HG02981 (cell line): ENCODE measurements around the gene ANKRD2.
"Not testable (repeated sequence)": the region's sequence is repeated elsewhere in the genome, so short reads cannot be mapped to it uniquely, and the experiment has no call there.

Experiments used
- ATAC-seq: cut with Tn5 transposase; IDR thresholded peaks from one replicate; pipeline ENCODE4 v1.9.1; 2021; ENCODE audit warnings: mild to moderate bottlenecking, moderate library complexity; ENCODE audit not compliant: unreplicated experiment

The ANKRD2 gene, protein sequence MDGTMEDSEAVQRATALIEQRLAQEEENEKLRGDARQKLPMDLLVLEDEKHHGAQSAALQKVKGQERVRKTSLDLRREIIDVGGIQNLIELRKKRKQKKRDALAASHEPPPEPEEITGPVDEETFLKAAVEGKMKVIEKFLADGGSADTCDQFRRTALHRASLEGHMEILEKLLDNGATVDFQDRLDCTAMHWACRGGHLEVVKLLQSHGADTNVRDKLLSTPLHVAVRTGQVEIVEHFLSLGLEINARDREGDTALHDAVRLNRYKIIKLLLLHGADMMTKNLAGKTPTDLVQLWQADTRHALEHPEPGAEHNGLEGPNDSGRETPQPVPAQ

GRCh38 chr10:97572214-97572989 is at the start of gene ANKRD2:
ANKRD2 (plus strand) TSS chr10:97572779; CDS start chr10:97572789, 10 bp downstream.
- peak; percentile 79 for ATAC-seq

DNA sequence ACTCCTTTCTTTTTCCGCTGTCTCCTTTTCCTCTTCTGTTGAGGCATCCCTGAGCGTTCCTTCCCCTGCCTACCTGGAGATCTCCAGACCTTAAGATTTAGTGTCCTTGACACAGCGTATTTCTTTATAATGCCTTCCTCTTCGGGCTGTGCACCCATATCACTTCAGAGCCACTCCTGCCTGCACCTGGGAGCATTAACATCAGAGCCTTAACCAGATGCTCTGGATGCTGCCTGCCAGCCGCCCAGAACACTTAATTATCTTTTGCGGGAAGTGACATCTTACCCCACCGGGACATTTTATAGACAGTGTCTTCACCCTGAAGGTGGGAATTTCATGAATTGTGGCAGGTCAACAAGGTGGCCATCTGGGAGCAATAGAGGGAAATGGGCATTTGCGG is 49.6 kb upstream of the ANKRD2 start:
- ATAC-seq: no peak

DNA sequence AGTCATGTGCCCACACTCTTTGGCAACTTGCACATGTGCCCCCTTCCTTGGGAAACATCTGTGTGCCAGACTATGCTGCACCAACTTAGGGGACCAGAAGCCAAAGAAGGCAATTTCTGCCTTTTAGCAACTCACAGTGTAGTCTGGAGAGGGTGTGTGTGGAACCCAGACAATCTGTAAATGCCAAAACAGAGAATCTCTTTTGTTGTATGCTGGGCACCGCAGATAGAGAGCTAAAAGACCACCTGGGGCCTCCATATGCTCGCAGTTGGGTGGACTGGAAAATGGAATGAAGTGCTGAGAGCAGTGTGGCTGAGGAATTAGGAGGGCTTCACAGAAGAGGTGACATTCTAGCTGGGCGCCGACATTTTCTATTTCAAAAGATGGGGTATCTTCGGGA is 47.5 kb upstream of the ANKRD2 start:
- no peak for ATAC-seq

DNA sequence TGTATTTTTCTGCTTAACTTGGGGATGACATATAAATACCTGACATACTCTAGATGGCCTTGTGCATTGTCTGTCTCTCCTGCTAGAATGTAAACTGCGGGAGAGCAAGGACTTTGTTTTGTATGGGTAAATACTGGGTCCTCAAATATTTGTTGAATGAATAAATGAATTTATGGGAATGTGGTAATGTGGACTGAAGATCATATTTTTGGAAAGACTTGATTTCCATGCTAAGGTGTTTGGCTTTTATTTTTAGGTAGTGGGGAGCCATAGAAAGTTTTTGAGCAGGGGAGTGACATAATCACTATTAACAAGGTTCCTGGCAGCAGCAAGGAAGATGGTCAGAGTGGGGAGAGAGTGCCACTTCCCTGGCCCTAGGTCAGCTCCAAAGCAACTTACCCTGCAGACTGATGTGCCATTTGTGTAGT is 46.9 kb upstream of the ANKRD2 start:
- ATAC-seq: no peak

DNA sequence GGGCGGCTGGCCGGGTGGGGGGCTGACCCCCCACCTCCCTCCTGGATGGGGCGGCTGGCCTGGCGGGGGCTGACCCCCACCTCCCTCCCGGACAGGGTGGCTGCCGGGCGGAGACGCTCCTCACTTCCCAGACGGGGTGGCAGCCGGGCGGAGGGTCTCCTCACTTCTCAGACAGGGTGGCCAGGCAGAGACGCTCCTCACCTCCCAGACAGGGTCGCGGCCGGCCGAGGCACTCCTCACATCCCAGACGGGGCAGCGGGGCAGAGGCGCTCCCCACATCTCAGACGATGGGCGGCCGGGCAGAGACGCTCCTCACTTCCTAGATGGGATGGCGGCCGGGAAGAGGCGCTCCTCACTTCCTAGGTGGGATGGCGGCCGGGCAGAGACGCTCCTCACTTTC is 43.7 kb upstream of the ANKRD2 start:
- not testable (repeated sequence) for ATAC-seq

- no peak for ATAC-seq
These were observed 42.7 kb upstream of the ANKRD2 start for GRCh38 chr10:97529685-97530465.

DNA sequence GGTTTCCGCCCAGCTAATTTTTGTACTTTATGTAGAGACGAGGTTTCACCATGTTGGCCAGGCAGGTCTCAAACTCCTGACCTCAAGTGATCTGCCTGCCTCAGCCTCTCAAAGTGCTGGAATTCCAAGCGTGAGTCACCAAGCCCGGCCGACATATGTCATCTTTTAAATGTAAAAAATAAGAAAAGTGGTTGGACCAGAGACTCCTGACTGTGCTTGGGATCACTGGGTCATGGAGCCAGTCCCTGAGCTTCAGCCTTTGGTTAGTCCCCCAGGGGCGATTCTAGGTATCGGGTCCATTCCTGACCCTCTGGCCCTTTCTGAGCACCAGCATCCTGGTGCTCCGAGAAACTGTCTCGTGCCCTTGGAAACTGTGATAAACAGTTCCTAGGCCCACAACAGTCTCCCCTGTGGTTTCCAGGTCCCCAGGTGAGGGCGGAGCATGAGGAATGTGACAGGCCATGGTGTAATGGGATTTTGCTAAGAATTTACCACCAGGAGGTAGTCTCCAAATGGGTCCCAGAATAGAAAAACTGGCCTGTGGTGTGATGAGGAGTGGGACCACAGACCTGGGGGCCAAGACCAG is 41.1 kb upstream of the ANKRD2 start:
- no peak for ATAC-seq

DNA sequence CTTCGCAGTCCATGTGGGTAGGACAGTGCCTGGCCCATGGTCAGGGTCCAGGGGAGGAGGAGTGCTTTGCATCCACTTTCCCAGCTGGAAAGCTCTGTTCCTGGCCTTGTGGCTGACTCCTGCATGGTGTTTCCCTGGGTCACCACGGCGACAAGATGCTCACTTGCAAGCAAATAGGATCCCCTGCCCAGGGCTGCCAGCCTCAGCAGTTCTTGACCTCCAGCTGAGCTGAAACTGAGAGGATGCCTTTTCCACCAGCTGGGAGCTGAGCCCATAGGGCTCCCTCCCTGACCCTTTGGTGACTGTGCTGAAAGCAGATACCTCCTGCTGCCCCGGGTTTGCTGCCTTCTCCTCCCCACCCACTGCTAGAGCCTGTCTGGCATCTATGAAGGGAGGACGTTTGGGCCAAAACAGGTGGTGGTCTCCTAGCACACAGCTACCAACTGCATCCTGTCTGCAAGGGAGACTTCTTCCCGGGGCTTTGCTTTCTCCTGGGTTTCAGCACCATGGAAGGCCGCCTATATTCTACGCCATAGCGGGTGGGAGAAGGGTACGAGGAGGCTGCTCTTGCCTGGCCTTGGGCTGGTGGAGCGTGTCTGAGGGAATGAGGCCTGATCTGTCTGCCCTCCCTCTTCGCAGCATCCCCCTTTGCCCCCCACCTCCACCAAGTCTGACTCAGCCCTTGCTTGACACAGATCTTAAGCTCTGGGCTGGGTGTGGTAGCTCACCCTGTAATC is 39.5 kb upstream of the ANKRD2 start:
- ATAC-seq: no peak

GRCh38 chr10:97533888-97534287 is 38.7 kb upstream of the ANKRD2 start:
- ATAC-seq: no peak

- no peak for ATAC-seq
These were observed 37.7 kb upstream of the ANKRD2 start for GRCh38 chr10:97534746-97535367.

DNA sequence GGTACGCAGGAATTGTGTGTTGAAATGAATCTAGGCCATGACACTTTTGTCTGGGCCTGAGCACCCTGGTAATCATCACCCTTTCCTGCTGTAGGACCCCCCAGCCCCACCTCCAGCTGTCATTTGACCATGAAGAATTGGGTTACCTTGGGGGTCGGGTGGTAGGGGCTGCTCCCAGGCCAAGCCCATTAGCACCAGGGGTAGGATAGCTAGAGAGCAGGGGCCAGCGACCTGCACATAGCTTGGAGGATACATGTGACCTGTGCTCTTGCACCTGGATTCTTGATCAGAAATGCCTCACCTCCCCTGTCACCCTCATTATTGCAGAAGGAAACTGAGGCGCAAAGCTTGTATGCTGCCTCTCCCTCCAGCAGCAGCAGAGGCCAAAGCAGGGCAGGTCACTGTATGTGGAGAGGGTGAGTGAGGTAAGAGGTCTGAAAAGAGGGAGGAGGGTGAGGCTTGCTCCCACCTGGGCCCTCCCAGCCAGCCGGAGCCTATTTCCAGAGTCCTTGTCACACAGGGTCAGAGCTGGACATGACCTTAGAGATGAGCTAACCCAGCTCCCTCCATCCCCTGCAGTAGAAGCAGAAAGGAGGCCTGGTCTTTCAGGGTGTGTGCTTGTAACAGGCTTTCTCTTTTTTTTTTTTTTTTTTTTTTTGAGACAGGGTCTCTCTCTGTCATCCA is 35.3 kb upstream of the ANKRD2 start:
- no peak for ATAC-seq

- ATAC-seq: no peak
These were observed 34.2 kb upstream of the ANKRD2 start for GRCh38 chr10:97538411-97538810.

GRCh38 chr10:97538839-97539238 is 33.7 kb upstream of the ANKRD2 start:
- no peak for ATAC-seq

DNA sequence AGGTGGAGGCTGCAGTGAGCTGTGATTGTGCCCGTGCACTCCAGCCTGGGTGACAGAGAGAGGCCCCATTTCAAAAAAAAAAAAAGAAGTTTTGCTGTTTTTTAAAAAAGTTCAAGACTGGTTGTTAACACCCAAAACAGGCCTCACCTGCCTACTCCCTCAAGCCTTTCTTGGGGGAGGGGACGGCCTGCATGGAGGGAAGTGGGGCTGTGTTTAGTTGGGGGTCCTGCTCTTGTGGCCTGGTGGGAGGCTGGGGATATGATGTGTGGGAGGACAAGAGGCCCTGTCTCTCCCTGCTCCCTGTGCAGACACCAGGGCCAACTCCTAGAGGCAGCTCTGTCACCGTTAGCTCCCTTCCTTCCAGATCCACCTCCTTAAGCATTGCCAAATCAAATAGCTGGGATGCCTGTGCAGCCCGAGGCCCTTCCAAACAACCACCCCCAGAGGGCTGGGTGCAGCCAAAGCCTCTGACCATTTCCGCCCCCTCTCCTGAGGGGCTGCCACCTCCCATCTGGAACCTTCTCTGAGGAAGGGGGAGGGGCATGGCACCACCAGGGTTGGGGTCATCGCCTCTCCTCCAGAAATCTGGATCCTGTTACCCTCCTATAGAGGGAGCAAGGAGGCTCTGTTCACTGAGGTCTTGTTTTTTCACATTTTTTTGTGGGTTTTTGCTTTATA is 32.9 kb upstream of the ANKRD2 start:
- no peak for ATAC-seq

DNA sequence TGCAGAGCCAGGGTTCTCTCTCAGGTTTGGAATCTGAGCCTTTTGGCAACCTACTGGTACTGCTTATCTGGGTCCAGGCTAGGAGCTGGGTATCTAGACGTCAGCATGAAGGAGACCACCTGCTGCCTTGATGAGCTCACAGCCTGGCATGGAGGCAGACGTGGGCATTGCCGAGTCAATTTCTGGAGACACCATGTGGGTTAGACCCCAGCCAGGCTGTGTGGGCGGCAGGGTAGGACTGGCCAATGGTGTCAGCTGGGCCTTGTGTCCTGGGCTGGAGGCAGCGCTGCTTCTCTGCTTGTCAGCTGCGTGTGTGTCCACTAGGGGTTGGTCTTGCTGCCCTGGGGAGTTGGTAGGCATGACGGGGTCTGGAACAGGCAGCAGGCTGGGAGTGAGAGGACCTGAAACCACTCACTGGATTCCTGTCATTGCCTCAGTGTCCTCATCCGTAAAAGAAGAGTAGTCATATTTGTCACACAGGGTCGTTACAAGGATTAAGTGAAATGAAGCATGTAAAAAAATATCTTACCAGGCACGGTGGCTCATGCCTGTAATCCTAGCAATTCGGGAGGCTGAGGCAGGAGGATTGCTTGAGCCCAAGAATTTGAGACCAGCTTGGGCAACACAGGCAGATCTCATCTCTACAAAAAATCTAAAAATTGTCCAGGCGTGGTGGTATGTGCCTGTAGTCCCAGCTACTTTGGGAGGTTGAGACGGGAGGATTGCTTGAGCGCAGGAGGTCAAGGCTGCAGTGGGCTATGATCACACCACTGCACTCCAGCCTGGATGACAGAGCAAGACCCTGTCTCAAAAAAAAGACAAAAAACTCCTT is 31.7 kb upstream of the ANKRD2 start:
- no peak for ATAC-seq

DNA sequence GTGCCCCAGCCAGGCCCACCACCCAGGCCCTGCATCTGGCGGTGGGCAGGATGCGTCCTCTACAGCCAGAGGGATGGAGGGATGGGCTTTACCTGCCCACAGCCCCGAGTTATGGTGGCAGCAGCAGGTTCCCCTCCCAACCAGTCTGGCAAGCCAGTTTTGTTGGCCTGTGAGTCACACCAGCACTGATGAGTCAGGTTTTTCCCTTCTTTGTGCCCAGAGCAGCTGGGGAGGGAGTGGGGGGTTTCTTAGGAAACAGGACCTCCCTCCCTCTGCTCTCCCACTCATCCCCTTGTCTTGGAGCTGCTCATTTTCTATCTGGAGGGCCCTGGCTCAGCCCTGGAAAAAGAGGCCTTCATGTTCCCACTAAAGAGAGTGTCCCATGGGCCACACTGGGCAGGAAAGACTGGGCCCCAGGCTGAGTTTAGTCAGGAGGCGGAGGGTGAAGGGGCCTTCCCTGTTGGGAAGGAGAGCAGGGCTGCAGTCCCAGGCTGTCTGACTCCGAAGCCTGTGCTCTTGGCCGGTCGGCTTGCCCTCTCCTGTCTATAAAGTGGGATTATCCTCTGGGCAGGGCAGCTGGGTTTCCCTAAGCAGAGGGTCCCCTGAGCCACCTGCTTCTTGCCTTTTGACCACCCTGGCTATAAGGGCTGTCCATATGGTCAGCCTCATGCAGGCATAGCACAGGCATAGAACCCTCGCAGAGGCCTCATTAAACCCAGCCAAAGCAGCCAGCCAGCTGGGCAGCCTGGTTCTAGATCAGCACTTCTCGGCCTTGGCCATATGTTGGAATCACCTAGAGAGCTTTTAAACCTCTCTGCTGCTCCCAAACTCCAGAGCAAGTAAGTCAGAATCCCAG is 30.2 kb upstream of the ANKRD2 start:
- ATAC-seq: no peak

GRCh38 chr10:97543025-97543546 is 29.5 kb upstream of the ANKRD2 start:
- no peak for ATAC-seq
